HG03159 (cell line): ENCODE measurements around the gene CCL20.

Experiments
- ATAC-seq: cut with Tn5 transposase; IDR thresholded peaks from one replicate; pipeline ENCODE4 v1.9.1; 2021; ENCODE audit warnings: mild to moderate bottlenecking, moderate library complexity; ENCODE audit not compliant: unreplicated experiment

The CCL20 gene

DNA sequence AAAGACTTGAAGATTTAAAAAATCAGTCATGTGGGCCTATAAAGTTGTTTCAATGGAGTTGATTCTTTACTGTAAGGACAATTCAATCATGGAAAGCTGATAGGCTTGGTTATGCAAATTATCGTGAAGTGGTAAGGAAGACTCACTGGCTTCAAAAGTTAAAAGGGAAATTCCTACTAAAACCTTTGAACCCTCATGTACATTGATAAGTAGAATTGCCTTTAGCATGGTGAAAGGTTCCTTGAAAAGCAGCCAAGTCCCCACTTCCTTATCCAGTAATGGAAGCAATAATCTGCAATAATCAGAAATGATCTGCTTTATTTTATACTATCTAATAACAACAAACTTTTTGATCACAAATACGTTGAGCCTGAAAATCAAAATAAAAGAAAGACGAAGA lies 14.4 kb upstream of the CCL20 start:
- no peak for ATAC-seq

DNA sequence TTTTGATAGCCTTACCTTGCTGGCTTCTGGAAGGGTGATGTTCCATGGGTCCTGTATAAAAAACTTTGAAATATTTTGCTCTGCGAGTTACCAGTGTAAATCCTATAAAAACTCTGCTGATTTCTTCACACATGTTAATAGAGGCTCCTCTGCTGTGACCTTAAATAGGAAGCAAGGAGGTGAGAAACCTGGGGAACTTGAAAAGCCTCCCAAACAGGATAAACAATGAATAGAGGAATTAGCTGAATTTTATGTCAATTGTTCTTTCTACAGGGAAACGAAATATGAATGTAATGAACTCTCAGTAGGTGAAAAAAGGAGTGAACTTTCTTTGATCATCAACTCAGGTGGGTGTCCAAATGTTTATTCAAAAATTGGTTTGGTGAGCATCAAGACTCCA lies 10.8 kb upstream of the CCL20 start:
- no peak for ATAC-seq

DNA sequence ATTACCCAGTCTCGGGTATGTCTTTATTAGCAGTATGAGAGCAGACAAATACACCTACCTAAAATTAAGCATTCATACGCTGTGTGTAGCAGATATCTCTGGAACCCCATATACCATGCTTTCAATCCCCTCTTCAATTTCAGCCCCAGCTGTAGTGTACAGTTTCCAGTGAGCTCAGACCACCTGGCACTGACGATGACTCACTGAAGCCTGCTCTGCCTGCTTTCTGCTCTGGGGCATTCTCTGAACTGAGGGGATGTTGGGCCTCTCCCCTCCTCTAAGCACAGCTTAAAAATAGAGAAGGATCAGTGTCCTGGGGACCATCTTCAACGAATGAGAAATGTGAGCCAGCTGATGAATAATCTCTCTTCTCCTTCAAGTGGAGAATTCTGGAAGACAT lies 8.7 kb upstream of the CCL20 start:
- no peak for ATAC-seq

DNA sequence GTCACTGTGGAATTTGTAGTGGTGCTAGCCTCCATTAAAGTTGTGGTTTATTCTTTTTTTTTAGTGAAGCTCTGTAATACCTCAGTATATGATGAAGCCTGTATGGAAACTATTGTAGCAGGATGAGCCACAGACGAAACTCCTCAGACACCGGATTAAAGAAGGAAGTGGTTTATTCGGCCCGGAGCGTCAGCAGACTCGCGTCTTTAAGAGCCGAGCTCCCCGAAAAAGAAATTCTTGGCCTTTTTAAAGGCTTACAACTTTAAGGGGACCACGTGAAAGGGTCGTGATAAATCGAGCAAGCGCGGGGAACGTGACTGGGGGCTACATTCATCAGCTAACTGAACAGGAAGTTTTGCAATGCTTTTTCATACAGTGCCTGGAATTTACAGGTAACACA lies 8.1 kb upstream of the CCL20 start:
- no peak for ATAC-seq

DNA sequence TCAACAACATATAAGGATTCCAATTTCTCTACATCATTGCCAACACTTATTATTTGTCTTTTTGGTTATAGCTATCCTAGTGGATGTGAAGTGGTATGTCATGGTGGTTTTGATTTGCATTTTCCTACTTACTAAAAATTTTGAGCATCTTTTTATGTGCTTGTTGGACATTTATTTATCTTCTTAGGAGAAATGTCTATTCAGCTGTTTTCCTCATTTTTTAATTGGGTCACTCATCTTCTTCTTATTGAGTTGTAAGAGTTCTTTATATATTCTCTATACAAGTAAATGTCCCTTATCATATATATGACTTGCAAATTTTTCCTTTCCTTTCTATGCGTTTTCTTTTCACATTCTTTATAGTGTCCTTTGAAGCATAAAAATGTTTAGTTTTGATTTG lies 4.7 kb upstream of the CCL20 start:
- ATAC-seq = no peak

DNA sequence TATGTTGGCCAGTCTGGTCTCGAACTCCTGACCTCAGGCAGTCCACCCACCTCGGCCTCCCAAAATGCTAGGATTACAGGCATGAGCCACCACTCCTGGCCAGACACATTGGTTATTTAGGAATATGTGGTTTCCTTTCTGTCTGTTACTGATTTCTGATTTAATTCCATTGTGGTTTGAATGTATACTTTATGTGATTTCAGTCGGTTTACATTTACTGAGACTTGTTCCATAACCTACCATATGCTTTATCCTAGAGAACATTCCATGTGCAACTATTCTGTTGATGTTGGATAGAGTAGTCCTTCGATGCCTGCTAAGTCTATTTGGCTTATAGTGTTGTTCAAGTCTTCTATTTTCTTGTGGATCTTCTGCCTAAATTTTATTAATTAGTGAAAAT lies 1.6 kb upstream of the CCL20 start:
- ATAC-seq = no peak

DNA sequence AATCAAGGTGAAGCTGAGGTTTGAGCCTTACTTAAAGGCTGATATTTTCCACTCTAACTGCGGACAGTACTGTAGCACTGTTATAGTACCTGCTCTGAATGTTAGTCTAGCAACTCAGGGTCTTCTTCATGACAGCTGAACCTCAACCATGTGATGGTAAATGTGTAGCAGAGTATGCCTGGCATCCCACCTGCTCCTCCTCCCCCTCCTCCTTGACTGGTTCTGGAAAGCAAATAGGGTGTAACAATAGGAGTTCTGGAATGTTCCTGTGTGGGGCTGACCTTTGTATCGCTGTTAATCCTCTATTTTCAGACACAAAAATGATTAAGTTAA lies 447 bp upstream of the CCL20 start:
- no peak for ATAC-seq

DNA sequence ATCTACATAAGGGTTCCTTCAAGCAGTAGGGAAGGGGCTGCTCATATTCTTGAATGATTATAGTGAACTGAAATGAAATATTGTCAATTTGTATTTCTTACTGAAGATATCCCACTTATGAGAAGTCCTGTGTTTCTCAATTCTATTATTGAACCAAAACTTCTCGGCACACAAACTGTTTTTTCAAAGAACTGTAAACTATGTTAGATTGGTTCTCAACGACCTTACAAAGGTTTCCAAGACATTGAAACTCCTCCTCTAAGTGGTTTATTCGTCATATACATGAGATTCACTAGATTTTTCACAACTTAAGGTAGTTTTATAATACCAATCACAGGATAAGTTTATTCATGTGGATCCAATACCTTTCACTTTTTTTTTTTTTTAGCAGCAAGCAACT lies 1.4 kb downstream of the CCL20 start:
- no peak for ATAC-seq

DNA sequence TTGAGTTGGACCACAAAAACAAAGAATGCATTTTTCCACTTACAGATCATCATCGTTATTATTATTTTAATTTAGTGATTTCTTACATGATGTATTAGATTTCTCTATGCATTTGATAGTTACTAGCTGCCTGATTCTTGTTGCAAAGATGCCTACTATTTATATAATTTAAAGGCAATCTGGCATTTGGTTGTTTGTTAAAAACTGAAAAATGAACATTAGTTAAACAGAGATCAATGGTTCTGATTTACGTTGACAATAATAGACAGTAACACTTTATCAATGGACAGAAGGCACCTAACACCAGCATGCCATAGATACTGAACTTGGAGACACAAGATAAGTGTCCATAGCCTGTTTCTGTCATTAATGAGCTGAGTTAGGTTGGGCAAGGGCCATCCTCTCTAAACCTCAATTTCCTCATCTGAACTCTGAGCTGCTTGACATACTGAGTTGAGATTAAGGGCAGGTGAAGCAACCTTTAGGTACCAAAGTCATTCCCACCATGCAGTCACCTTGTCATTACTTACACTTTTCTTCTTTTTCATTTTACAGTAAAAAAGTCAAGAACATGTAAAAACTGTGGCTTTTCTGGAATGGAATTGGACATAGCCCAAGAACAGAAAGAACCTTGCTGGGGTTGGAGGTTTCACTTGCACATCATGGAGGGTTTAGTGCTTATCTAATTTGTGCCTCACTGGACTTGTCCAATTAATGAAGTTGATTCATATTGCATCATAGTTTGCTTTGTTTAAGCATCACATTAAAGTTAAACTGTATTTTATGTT lies 3.1 kb downstream of the CCL20 start:
- no peak for ATAC-seq

DNA sequence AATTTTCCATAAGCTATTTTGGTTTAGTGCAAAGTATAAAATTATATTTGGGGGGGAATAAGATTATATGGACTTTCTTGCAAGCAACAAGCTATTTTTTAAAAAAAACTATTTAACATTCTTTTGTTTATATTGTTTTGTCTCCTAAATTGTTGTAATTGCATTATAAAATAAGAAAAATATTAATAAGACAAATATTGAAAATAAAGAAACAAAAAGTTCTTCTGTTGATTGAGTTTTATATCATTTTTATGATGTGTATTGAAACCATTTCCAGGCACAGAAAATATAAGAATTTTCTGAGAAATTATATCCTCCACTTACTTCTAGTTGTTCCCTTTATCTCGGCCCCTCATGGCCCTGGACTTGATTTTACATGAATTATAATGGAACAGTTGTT lies 3.7 kb downstream of the CCL20 start:
- no peak for ATAC-seq

DNA sequence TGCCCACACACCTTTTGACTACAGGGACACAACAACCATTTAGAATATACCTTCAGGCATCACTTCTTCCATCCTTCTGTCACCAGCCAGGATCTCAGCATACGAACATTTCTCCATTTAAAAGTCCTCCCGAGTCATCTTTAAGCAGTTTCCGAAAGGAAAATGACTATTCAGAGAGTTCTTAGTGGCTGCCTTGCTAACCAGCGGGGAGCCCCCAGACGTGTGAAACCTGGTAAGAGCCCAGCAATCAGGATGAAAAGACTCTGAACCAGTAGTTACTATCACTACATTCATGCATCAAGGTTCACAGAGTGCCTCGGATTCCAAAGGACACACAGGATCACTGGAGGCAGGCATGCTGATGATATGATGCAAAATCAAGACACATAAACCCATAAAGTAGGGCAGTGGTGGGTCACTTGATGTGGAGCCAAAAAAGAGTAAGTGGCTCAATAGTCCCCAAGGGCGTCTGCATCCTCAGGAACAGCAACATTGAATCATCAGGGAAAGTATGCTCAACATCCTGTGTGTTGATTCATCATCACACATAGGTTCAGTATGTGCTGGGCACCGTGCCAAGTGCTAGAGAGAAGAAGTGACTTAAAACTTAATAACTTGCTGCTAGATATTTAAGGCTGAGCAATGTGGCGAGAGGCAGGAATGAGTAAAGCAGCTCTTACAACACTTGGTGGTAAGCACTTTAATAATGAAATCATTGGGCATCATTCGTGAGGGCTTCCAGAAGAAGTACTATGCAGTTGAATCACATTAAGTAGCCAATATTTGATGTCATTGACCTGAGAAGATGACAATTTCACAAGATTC lies 4.4 kb downstream of the CCL20 start:
- no peak for ATAC-seq

DNA sequence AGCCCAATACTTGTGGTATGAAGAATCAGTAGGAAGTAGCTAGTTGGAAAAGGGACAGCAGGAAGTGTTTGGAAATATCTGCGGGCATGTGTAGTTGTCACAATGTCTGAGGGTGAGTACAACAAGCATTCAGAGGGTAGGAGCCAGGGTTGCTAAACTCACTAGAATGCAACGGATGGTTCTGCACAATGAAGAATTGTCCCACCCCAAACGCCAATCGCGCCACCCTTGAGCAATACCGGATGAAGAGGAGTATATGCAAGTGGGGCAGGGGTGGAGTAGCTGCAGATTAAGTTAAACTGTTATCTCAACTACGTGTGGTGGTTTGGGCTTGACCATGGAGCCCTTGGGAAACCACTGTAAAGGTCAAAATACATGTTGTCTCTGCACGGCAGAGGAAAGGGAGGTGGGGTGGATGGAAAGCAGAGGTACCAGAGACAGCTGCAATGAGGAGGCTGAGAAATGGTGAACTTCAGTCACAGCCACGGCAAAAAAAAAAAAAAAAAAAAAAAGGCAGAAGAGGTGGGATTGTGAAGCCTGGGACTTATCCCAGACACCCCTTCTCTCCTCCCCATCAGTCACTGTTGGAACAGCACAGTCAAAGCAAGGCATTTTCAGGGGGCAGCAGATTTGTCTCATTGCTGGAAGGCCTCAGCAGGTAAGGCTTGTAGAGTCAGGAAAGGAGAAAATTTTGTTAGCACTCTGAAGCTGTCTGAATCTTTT lies 5.2 kb downstream of the CCL20 start:
- ATAC-seq = no peak

DNA sequence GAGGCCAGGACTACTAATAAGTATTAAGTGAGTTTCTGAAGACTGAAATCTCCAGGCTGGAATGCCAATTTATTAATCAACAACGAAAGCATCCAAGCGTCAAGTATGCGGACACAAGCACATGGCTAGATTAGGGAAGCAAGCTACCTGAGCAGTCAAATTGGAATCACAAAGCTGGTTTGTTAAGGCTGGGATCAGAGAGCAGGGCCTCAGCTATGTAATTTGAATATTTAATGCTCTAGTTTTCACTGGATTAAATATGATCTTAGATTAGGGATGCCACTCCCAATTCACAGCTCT lies 5.7 kb downstream of the CCL20 start:
- no peak for ATAC-seq

DNA sequence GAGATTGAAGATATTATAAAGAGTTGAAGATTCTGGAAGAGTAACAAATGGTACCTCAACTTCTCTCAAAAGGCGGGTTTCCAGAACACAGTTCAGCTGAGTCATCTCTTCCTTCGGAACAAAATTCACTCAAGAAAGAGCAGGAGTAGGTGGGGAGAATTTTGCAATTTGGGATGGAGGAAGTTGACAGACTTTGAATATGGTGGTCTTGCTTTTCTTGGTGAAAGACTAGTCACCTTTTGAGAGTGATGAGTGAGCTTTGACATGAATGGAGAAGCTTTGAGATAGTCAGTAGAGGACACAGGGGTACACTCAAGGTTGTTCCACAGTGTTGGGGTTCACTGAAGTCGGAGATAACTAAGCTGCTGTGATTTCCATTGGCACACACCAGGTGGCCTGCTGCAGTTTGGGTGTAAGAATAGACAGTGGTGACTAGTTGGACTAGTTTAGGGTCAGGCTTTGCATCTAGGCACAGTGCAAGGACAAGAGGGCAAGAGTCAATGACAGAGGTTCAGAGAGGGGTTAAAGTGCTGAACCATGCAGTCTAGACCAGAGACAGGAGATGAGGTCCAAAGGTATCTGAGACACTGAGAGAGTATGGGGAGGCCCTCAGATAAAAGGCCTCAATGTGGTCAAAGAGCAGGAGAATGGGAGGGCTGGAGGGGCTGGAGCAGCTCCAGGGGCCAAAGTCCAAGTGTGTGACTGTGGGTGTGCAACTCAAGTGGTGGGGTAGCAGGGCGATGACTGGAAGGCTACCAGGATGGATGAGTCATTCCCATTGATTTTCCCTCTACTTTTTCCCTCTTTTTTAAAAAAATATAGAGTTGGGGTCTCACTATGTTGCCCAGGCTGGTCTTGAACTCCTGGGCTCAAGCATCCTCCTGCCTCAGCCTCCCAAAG lies 7.7 kb downstream of the CCL20 start:
- no peak for ATAC-seq

DNA sequence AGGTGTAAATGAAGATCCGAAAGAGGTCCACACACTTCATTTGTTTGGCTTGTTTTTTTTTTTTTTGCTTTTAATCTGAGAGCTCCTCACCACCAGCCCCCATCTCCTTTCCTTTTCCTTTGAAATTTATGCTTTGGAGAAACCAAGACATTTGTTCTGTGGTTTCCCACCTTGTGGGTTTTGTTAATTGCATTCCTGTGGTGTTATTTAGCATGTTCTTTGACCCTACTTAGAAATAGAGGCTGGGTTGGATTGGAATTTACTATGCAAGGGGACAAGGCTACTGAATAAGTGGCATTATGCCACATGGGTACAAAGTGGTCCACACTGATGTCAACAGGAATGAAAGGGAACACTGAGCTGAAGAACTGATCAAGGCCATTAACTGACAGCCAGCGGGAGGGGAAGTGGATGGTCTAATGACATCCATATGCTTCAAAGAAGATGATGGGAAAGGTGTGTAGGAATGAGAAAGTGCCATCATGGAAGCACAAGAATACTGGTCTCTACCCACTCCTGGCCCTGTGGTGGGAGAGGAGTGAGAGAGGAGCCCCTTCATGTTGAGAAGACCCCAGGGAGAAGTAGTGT lies 8.9 kb downstream of the CCL20 start:
- no peak for ATAC-seq

DNA sequence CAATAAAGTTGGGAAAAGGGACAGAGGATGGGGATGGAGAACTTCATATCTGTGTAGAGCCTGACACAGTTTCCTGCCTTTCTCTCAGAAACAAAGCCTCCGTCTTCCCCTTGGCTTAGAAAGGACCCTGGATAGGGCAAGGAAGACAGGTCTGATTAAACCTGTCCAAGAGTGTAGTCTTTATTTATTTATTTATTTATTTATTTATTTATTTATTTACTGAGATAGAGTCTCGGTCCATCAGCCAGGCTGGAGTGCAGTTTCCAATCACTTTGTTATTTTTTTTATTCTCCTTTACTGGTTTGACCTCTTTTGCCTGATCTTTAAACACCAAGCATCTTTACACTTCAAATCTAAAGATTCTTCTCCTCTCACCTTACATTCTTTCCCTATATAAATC lies 10.3 kb downstream of the CCL20 start:
- ATAC-seq = no peak

DNA sequence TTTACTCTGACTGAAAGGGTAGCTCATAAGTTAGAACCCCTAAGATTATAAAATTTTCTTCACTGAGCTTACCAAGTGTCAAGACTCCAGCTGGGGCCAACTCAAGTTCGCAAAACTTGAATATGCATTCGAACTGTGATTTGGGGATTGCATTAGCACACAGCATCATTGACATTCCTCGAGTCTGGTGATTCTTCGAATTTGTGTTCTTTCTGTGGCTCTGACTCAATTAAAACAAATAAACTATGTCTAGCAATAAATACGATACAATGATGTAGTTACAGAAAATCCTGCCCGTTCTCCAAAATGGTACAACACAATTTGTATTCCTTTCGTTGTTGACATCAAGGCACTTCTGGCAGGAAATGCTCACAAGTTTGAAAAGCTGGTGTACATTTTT lies 11.1 kb downstream of the CCL20 start:
- no peak for ATAC-seq

DNA sequence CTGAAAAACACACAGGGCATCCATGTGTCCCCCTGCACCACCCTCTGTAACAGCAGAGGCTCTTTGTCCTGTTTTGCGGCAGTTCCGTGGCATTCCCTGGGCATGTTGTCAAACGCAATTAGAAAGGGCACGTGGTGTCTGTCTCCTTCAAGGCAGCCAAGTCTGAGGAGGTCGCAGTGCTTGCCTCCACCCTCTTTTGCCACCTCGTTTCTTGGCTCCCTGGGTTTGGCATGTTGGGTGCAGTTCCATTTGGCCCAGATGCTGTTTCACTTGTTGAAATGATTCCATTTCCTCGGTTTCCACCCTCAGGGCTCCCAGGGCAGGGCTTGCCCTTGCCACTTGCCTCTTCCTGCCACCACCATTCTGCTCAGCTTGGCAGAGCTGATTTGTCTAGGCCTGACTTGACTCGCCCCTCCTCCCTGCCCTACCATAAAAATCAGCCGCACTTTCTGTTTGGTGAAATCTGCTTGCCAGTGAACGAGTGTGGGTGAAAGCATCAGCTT lies 12.4 kb downstream of the CCL20 start:
- no peak for ATAC-seq

DNA sequence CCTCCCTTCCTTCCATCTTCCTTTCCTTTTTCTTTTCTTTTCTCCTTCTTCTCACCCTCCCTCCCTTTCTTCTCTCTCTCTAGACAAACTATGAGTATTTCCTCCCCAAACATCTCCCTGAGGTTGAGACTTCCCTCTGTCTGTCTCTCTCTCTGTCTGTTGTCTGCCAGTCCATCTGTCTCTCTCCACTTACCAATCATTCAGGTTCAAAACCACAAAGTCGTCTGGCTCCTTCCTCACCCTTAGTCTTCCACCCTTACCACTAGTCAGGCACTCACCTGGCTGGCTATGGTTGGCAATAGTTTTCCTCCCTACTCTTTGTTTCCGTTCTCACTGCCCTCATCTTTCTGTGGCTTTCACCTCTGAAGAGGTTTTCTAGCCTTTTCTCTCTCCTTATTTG lies 12.9 kb downstream of the CCL20 start:
- no peak for ATAC-seq

DNA sequence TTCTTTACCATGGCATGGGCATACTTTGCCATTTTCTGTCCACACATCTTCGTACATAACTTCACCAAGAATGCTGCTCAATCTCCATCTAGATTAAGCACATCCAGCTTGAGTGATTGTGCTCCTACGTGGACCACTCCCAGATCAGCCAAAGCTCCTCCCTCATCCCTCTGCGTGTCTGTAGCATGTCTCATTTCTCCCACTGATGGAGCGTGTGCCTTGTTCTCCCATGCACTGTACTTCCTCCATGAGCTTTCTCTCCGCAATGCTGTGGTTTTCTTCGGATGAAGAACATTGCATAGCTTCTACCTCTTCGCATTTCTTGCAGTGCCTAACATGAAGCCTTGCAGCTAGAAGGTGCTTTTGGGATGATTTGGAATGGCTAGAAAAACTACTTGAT lies 13.5 kb downstream of the CCL20 start:
- no peak for ATAC-seq

DNA sequence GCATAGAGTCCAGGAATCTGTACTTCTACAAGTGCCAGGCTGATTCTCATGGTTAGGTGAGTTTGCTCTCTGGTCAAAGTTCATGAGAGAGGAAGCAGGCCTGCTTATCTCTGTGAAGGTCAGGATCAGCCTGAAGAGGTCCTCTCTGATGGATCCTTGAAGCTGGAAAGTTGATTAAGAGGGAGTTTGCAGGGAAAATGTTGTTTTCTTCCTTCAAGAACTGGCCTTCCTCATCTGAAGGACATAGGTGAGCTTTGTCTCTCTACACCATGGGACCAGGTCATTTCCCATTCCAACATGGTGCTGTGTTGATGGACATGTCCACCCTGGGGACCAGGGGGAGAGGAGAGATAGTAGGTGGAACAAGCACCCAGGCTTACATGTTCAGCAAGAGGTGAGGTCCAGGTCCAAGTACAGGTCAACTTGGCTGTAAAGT lies 14.9 kb downstream of the CCL20 start:
- no peak for ATAC-seq
